Esophagus squamous epithelium (tissue), 5 donors: ENCODE measurements around the gene HAPLN3. TPM values are rescaled to one million over a fixed set of nuclear protein-coding genes. Genes with fewer than 3 reads are reported as not detected.

ENCODE experiments used
- DNase-seq: peaks from one replicate; lab custom pipeline; 2025; lab: John Stamatoyannopoulos, UW
- H3K27ac ChIP-seq, 4 donors: fragments of 200-600 bp; sonication (generic); one replicate each; pipeline ENCODE4 v1.5.1; 2016 to 2019; ENCODE audit warnings: mild to moderate bottlenecking in 1 of 4
- H3K27me3 ChIP-seq, 4 donors: fragments of 200-600 bp; sonication (generic); 1 replicate in 3 of 4; 2 replicates in 1 of 4; pipeline versions ENCODE4 v1.5.1 to v1.6.0; 2017 to 2021; ENCODE audit warnings: antibody characterized with exemption in 1 of 4
- H3K36me3 ChIP-seq, 3 donors: fragments of 200-600 bp; sonication (generic); one replicate each; pipeline ENCODE4 v1.5.1; 2016 to 2019
- H3K4me1 ChIP-seq, 3 donors: fragments of 200-600 bp; sonication (generic); one replicate each; pipeline ENCODE4 v1.5.1; 2017 to 2019
- H3K4me3 ChIP-seq, 4 donors: fragments of 200-600 bp; sonication (generic); 1 replicate in 3 of 4; 2 replicates in 1 of 4; pipeline ENCODE4 v1.5.1; 2016 to 2019; ENCODE audit warnings: mild to moderate bottlenecking in 2 of 4, moderate library complexity in 1 of 4
- H3K9me3 ChIP-seq, 3 donors: fragments of 200-600 bp; sonication (generic); one replicate each; pipeline ENCODE4 v1.5.1; 2016 to 2019
- POLR2A ChIP-seq, 4 donors: fragments of 450-650 bp; IDR thresholded peaks; one replicate each; pipeline ENCODE4 v1.6.1; 2017; ENCODE audit warnings: antibody characterized with exemption in 4 of 4, mild to moderate bottlenecking in 4 of 4, moderate library complexity in 3 of 4
- WGBS, 2 donors: methylation state at CpG; one replicate each; pipeline ENCODE4 v1.1.5; 2018; 5-methylcytosine and 5-hydroxymethylcytosine counted together
- intact Hi-C: fragments of 100-400 bp; cut with DNase I; formaldehyde crosslinking; loops from one replicate; pipeline ENCODE4 v1.15.0; 2022
- total RNA-seq, 4 donors: library from RNA; depleted of rRNA; stranded (reverse); fragments of >200 nt; gene quantifications; one replicate each; pipeline ENCODE4 v1.1.0, GENCODE V29; 2016
- TF ChIP-seq, protein P1 (sequence below), 6 experiments: fragments of 450-650 bp in 4 of 6; fragments of 200-600 bp in 2 of 6; sonication (generic) in 2 of 6; IDR thresholded peaks; one replicate each; pipeline ENCODE4 v1.5.1; 2016 to 2019; ENCODE audit warnings: antibody characterized with exemption in 6 of 6, mild to moderate bottlenecking in 4 of 6, moderate library complexity in 4 of 6
- donor health status: DM: yes; HTN: yes; CAD: no.

HAPLN3 gene
- total RNA-seq, 4 donors from 2014 or later = 3.1 to 9.4 (median 7.8) TPM

DNA sequence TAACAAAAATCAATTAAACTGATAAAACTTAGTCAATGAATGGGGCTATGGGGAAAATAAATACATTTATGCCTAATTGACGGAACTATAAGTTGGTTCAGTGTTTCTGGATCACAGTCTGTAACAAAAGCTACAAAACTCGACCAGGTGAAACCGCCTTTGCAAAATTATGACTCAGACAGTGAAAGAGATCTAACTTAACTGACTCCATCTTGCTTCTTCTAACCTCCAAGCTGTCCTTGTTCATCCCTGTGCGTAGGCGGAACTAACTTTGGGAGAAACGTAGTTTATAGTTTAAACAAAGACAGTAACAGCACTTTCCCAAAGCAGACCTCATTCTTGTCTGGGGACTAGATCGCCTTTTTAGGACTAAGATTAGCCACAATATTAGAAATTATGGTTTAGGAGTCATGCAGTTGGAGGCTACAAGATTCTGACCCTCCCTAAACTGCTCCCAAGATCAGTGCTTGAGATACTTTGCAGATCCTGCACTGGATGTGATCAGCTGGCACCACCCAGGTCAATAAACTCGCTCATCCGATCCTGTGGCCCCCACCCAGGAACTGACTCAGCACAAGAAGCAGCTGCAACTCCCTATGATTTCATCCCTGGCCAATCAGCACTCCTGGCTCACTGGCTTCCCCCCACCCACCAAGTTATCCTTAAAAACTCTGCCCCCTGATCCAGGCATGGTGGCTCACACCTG is 25.0 kb upstream of the HAPLN3 start:
- no peak for TF ChIP-seq POLR2A (IDR thresholded peaks at IDR 0.05)
- TF ChIP-seq, protein P1, sequence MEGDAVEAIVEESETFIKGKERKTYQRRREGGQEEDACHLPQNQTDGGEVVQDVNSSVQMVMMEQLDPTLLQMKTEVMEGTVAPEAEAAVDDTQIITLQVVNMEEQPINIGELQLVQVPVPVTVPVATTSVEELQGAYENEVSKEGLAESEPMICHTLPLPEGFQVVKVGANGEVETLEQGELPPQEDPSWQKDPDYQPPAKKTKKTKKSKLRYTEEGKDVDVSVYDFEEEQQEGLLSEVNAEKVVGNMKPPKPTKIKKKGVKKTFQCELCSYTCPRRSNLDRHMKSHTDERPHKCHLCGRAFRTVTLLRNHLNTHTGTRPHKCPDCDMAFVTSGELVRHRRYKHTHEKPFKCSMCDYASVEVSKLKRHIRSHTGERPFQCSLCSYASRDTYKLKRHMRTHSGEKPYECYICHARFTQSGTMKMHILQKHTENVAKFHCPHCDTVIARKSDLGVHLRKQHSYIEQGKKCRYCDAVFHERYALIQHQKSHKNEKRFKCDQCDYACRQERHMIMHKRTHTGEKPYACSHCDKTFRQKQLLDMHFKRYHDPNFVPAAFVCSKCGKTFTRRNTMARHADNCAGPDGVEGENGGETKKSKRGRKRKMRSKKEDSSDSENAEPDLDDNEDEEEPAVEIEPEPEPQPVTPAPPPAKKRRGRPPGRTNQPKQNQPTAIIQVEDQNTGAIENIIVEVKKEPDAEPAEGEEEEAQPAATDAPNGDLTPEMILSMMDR (IDR thresholded peaks at IDR 0.05) = no peak
- Histone ChIP-seq H3K36me3 (no peaks in the 10 kb centered on the region), H3K4me3 (no peak overlapping the region), H3K9me3 (no peaks in the 10 kb centered on the region), H3K27ac (no peak overlapping the region), H3K4me1 (peaks cover 0 to 14% (median 5%) of the 10 kb centered on the region in 3 donors), H3K27me3 (no peaks in the 10 kb centered on the region)
- no peak for DNase-seq
- intact Hi-C loops = no loop called here
- WGBS, 2 donors = 58 to 68% methylated on average over 7 to 9 of the region's 9 CpGs

DNA sequence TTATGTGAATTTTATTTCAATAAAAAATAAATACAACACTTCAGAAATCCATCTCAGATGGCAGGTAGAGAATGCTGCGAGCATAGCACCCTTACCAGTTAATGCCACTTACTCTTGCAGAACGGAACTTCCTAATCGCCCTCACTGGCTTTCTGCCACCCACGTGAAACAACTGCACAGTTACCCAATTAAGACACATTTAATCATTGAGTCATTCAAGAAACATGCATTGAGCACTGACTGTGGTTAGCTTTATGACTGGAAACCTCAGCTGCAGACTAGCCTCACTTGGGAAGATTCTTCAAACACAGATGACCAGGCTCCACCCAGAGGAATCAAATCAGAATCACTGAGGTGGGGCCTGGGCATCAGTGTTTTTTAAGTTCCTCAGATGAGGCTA is 23.4 kb upstream of the HAPLN3 start:
- WGBS, 2 donors = 16 to 23% methylated on average over 4 of the region's 4 CpGs
- Histone ChIP-seq H3K27ac (peak overlapping the region in 1 of 4 donors; percentile 34), H3K9me3 (no peaks in the 10 kb centered on the region), H3K36me3 (no peaks in the 10 kb centered on the region), H3K4me1 (peaks cover 0 to 19% (median 10%) of the 10 kb centered on the region in 3 donors), H3K4me3 (no peak overlapping the region), H3K27me3 (no peaks in the 10 kb centered on the region)
- no peak for DNase-seq
- TF ChIP-seq POLR2A (IDR thresholded peaks at IDR 0.05) = no peak
- TF ChIP-seq, protein P1 (IDR thresholded peaks at IDR 0.05) = no peak
- intact Hi-C loops = no loop called here

DNA sequence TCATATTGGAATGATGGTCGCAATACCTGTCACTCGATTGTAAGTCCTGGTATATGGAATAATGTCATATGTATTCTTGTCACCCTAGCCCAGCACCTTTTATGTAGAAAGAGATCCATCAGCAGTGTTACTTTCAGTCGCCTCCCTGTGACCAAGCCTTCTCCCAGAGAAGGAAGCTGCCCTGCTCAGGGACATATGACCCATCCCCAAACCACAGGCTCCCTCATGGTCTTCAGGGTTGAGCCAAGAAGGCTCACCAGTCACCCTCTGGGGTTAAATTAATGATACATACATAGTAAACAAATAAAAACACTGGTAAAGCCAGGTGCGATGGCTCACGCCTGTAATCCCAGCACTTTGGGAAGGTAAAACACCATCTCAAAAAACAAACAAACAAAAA is 22.4 kb upstream of the HAPLN3 start:
- H3K27ac ChIP-seq = no peak overlapping the region
- H3K36me3 ChIP-seq = no peaks in the 10 kb centered on the region
- H3K27me3 ChIP-seq = no peaks in the 10 kb centered on the region
- DNase-seq = no peak
- TF ChIP-seq POLR2A (IDR thresholded peaks at IDR 0.05) = no peak
- TF ChIP-seq, protein P1 (IDR thresholded peaks at IDR 0.05) = no peak
- H3K9me3 ChIP-seq = no peaks in the 10 kb centered on the region
- peaks cover 0 to 29% (median 10%) of the 10 kb centered on the region in 3 donors for H3K4me1 ChIP-seq
- WGBS, 2 donors = 82 to 89% methylated on average over 5 of the region's 5 CpGs
- intact Hi-C loops = no loop called here
- no peak overlapping the region for H3K4me3 ChIP-seq

DNA sequence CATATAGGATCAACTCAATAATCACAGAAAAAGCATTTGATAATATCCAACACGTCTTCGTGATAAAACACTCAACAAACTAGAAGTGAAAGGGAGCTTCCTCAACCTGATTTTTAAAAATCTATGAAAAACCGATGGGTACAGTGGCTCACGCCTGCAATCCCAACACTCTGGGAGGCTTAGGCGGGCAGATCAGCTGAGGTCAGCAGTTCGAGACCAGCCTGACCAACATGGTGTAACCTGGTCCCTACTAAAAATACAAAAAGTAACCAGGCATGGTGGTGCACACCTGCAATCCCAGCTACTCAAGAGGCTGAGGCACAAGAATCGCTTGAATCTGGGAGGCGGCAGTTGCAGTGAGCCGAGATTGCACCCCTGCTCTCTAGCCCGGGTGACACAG is 20.0 kb upstream of the HAPLN3 start:
- Histone ChIP-seq H3K9me3 (no peaks in the 10 kb centered on the region), H3K27ac (no peak overlapping the region), H3K4me1 (peaks cover 4 to 47% (median 31%) of the 10 kb centered on the region in 3 donors), H3K27me3 (no peaks in the 10 kb centered on the region), H3K36me3 (peaks cover 0 to 5% (median 0%) of the 10 kb centered on the region in 3 donors), H3K4me3 (no peak overlapping the region)
- no peak for DNase-seq
- WGBS, 2 donors = 83 to 92% methylated on average over 6 to 10 of the region's 10 CpGs
- intact Hi-C loops = no loop called here
- TF ChIP-seq, protein P1 (IDR thresholded peaks at IDR 0.05) = no peak
- TF ChIP-seq POLR2A (IDR thresholded peaks at IDR 0.05) = no peak

DNA sequence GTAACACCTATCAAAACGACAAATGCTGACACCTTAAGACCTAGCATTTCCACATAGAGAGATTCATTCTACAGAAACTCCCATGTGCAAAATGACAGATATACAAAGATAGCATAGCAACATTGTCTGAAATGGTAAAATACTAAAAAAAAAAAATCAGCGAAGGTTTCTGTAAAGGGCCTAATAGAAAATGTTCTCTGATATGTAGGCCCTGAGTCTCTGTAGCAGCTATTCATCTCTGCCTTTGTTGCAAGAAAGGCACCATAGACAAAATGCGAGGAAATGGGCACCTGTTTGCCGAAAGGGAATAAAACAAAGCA is 18.5 kb upstream of the HAPLN3 start:
- Histone ChIP-seq H3K27me3 (no peaks in the 10 kb centered on the region), H3K9me3 (no peaks in the 10 kb centered on the region), H3K4me3 (peak overlapping the region in 3 of 4 donors; percentile 76 to 91 (median 87)), H3K27ac (peak overlapping the region; percentile 85 to 95 (median 90)), H3K4me1 (peaks cover 4 to 56% (median 41%) of the 10 kb centered on the region in 3 donors), H3K36me3 (peaks cover 0 to 20% (median 0%) of the 10 kb centered on the region in 3 donors)
- DNase-seq = no peak
- TF ChIP-seq POLR2A (IDR thresholded peaks at IDR 0.05) = no peak
- TF ChIP-seq, protein P1 (IDR thresholded peaks at IDR 0.05) = no peak
- WGBS, 2 donors = 46 to 55% methylated on average over 4 of the region's 4 CpGs
- intact Hi-C loops = no loop called here
